Measurements from ENCODE around the gene KIAA1671.

DNA sequence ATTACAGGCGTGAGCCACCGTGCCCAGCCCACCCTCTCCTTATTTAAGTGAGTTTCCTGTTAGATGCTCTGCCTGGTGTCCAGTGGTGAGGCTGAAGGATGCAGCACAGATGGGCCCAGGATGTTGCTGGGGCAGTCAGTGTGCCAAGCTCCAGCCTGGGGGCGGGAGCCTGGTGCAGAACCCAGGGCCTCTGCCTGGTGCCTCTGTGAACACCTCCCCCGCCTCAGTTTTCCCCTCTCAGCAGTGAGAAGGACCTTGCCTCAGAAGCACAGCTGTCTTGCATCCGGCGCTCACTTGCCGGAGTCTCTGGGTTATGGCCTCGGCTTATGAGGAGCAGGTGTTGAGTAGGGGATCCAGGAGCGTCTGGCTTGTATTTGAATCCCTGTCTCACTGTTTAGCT, 116.2 kb downstream of the KIAA1671 start:
- TF ChIP-seq, protein P1, sequence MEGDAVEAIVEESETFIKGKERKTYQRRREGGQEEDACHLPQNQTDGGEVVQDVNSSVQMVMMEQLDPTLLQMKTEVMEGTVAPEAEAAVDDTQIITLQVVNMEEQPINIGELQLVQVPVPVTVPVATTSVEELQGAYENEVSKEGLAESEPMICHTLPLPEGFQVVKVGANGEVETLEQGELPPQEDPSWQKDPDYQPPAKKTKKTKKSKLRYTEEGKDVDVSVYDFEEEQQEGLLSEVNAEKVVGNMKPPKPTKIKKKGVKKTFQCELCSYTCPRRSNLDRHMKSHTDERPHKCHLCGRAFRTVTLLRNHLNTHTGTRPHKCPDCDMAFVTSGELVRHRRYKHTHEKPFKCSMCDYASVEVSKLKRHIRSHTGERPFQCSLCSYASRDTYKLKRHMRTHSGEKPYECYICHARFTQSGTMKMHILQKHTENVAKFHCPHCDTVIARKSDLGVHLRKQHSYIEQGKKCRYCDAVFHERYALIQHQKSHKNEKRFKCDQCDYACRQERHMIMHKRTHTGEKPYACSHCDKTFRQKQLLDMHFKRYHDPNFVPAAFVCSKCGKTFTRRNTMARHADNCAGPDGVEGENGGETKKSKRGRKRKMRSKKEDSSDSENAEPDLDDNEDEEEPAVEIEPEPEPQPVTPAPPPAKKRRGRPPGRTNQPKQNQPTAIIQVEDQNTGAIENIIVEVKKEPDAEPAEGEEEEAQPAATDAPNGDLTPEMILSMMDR (IDR thresholded peaks at IDR 0.05): no peak
- TF ChIP-seq POLR2A (IDR thresholded peaks at IDR 0.05): no peak
